ENCODE data around the gene BTBD18. TPM values are rescaled to one million over a fixed set of nuclear protein-coding genes. Genes with fewer than 3 reads are reported as not detected.
A peak's percentile ranks its signal among the peaks of the same experiment; 100 is the strongest.

Gene BTBD18
- total and polyA plus RNA-seq, 10 of the 15 experiments (the other 5 are each of a cell fraction or from before 2014, with no cell fraction given) = 0.05 to 0.58 (median 0.19) TPM; not detected in 6

GRCh38 chr11:57761301-57762234 is 9.9 kb upstream of the BTBD18 start, which contains the start of gene CTNND1:
CTNND1 (plus strand) TSS chr11:57761802; CDS start chr11:57791479, 29,677 bp downstream.
- peak within 1 kb of the TSS; percentile 92 for H3K27ac ChIP-seq (ENCODE audit: control insufficient read depth, insufficient read depth)
- SMC1A ChIA-PET (ENCODE audit: uncharacterized antibody, unreplicated experiment) = interaction anchor here (0.6 to 11.4 kb wide), 15 partner anchors 8 to 1148 kb away, joined by 3 to 197 read pairs (median 4); partner anchors contain the start of genes BTBD18 and SELENOH
- FAIRE-seq (peak; percentile 49), DNase-seq (ENCODE audit: low read depth, low spot score) (peak; percentile 77), ATAC-seq (peak; percentile 89)
- no peaks in the 10 kb centered on the region for H3K27me3 ChIP-seq (replicated peaks in 1 of 2; ENCODE audit: control insufficient read depth in 2 of 2, insufficient read depth in 2 of 2, low read length in 1 of 2)
- no peaks in the 10 kb centered on the region for H3K4me1 ChIP-seq (ENCODE audit: control insufficient read depth, insufficient read depth, low read length)
- RAD21 ChIA-PET (ENCODE audit: unreplicated experiment) = interaction anchor here (0.9 to 12.9 kb wide), 10 partner anchors 10 to 738 kb away, joined by 3 to 141 read pairs (median 8); partner anchors contain the start of genes BTBD18 and SELENOH
- 71% methylated on average over 13 of the region's 13 CpGs for WGBS (ENCODE audit: insufficient coverage, insufficient replicate concordance, low lambda C conversion rate, missing lambda C conversion rate)
- H3K4me2 ChIP-seq (ENCODE audit: control insufficient read depth, insufficient read depth) = peak within 1 kb of the TSS; percentile 86
- BruUV-seq (replicated peaks) = TSS peak; percentile 91
- intact Hi-C loops (cut with micrococcal nuclease; ENCODE audit: unreplicated experiment) (loop anchor here (2.0 kb wide), 2 partner anchors 19 to 31 kb away; no protein-coding TSS in a partner anchor), in situ Hi-C loops (cut with MboI) (no loop called here)
- H3K79me2 ChIP-seq (ENCODE audit: control insufficient read depth, insufficient read depth, low read length) = peaks cover 50% of the 10 kb centered on the region
- H3K36me3 ChIP-seq (ENCODE audit: control insufficient read depth in 2 of 2, insufficient read depth in 2 of 2, low read length in 1 of 2) = peaks cover 0 to 3% of the 10 kb centered on the region in 2 experiments; a peak in 1 of 4 replicates
- peak within 1 kb of the TSS; percentile 81 for H2AFZ ChIP-seq (ENCODE audit: control insufficient read depth, low read depth, low read length)
- H4K20me1 ChIP-seq (ENCODE audit: control insufficient read depth, insufficient read depth) = no peaks in the 10 kb centered on the region
- H3K9me3 ChIP-seq (replicated peaks; ENCODE audit: control insufficient read depth, insufficient read depth, low read length) = no peaks in the 10 kb centered on the region
- H3K4me3 ChIP-seq = peak within 1 kb of the TSS; percentile 70
- POLR2A ChIA-PET = interaction anchor here (0.7 to 9.4 kb wide), 10 partner anchors 9 to 248 kb away, joined by 5 to 110 read pairs (median 7); partner anchors contain the start of genes BTBD18 and SELENOH
- CTCF ChIA-PET = interaction anchor here (0.8 to 10.1 kb wide), 13 partner anchors 9 to 762 kb away, joined by 3 to 169 read pairs (median 8); partner anchors contain the start of gene BTBD18
- H3K9ac ChIP-seq (ENCODE audit: control insufficient read depth, insufficient read depth, low read length) = peak within 1 kb of the TSS; percentile 98
- TF ChIP-seq CREM (IDR thresholded peaks at IDR 0.05; ENCODE audit: low read depth) = peak; percentile 64
- TF ChIP-seq GABPA (IDR thresholded peaks at IDR 0.05; ENCODE audit: low read depth) = no peak
- peak; percentile 19; the same call in 1 of the 2 replicates for TF ChIP-seq RUNX3 (IDR thresholded peaks at IDR 0.05; ENCODE audit: low read length)
- TF ChIP-seq NFYB (IDR thresholded peaks at IDR 0.05; ENCODE audit: insufficient read depth, low read depth, low read length) = peak; percentile 92
- no peak for TF ChIP-seq GATAD2B (conservative IDR thresholded peaks at IDR 0.05; ENCODE audit: low read depth)
- TF ChIP-seq SP1 (IDR thresholded peaks at IDR 0.05; ENCODE audit: low read depth, low read length) = peak; percentile 70
- peak; percentile 64; the same call in 1 of the 2 replicates for TF ChIP-seq CREB1 (IDR thresholded peaks at IDR 0.05; ENCODE audit: low read depth)
- TF ChIP-seq SUPT20H (IDR thresholded peaks at IDR 0.05; ENCODE audit: borderline replicate concordance, control insufficient read depth, low read depth, low read length) = no peak
- TF ChIP-seq E2F4 (IDR thresholded peaks at IDR 0.05; ENCODE audit: low read depth, low read length) = no peak
- TF ChIP-seq JUNB (IDR thresholded peaks at IDR 0.05) = peak; percentile 18; the same call in 1 of the 2 replicates
- 0 out of 3 replicates have a peak, but pooled peaks have one; percentile 29 for TF ChIP-seq POU2F2 (IDR thresholded peaks at IDR 0.05; ENCODE audit: borderline replicate concordance, low read depth, low read length)
- peak; percentile 83 for TF ChIP-seq TAF1 (IDR thresholded peaks at IDR 0.05; ENCODE audit: borderline replicate concordance, low read depth, low read length)
- TF ChIP-seq MYB (IDR thresholded peaks at IDR 0.05; ENCODE audit: borderline replicate concordance, low read depth, low read length) = no peak
- TF ChIP-seq IRF4 (IDR thresholded peaks at IDR 0.05; ENCODE audit: low read depth, low read length) = 0 out of 2 replicates have a peak, but pooled peaks have one; percentile 35
- peak; percentile 91 for TF ChIP-seq IKZF1 (conservative IDR thresholded peaks at IDR 0.05)
- TF ChIP-seq PML (IDR thresholded peaks at IDR 0.05; ENCODE audit: low read length) = peak; percentile 80; the same call in 1 of the 2 replicates
- TF ChIP-seq NBN (IDR thresholded peaks at IDR 0.05) = peak; percentile 71
- peak; percentile 37; the same call in 1 of the 2 replicates for TF ChIP-seq NFYA (IDR thresholded peaks at IDR 0.05; ENCODE audit: borderline replicate concordance, low read depth, low read length)
- TF ChIP-seq SMAD1 (IDR thresholded peaks at IDR 0.05; ENCODE audit: low read depth, partially characterized antibody) = peak; percentile 84
- TF ChIP-seq DPF2 (IDR thresholded peaks at IDR 0.05) = no peak
- peak; percentile 89 to 92 for TF ChIP-seq IKZF2 (IDR thresholded peaks at IDR 0.05)
- TF ChIP-seq RELB (IDR thresholded peaks at IDR 0.05; ENCODE audit: low read depth) = peak; percentile 85
